WI38 (cell line): ENCODE measurements around the gene CIAPIN1.
A peak's percentile ranks its signal among the peaks of the same experiment; 100 is the strongest.

Experiments
- H3K4me3 ChIP-seq: 2 replicates; pipeline ENCODE4 v1.5.1; 2011; ENCODE audit warnings: low read depth, mild to moderate bottlenecking, control low read depth, low read length
- TF ChIP-seq, protein P1 (sequence below): IDR thresholded peaks from 2 replicates; pipeline ENCODE4 v1.5.1; 2012; ENCODE audit warnings: low read depth, mild to moderate bottlenecking, control low read depth, low read length

The CIAPIN1 gene

DNA sequence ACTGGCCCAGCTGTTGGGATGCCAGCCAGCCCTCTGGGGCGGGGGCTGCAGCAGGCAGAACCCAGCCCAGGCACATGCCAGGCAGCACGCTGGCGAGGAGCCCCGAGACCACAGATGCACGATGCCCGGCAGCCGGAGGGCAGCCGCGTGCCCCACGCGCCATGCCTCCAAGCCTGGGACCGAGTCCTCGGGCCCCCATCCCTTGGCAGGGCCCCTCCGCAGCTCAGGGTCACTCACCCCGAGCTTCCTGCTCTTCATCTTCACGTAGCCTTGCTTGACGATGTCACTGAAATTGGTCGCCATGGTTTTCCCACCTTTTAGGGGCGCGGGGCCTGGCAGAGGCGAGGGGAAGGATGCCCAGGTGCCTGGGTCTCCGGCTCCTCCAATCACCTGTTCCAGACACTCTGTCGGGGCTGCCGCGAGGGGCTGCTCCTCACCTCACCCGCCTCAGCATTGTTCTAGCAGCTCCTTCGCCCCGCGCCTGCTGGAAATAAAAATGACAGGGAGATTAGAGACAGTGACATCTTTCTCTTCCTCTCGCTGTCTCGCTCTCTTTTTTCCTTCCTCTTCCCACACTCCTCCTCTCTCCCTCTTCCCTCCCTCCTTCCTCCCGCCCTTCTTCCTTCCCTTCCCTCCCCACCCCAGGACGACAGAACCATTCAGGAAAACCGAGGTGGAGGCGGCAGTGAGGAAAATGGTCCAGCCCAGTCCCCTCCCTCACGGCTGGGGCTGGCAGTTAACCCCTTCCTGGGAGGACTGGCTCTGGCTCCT lies 32.2 kb upstream of the CIAPIN1 start:
- TF ChIP-seq, protein P1, sequence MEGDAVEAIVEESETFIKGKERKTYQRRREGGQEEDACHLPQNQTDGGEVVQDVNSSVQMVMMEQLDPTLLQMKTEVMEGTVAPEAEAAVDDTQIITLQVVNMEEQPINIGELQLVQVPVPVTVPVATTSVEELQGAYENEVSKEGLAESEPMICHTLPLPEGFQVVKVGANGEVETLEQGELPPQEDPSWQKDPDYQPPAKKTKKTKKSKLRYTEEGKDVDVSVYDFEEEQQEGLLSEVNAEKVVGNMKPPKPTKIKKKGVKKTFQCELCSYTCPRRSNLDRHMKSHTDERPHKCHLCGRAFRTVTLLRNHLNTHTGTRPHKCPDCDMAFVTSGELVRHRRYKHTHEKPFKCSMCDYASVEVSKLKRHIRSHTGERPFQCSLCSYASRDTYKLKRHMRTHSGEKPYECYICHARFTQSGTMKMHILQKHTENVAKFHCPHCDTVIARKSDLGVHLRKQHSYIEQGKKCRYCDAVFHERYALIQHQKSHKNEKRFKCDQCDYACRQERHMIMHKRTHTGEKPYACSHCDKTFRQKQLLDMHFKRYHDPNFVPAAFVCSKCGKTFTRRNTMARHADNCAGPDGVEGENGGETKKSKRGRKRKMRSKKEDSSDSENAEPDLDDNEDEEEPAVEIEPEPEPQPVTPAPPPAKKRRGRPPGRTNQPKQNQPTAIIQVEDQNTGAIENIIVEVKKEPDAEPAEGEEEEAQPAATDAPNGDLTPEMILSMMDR, result no peak
- peak overlapping the region; percentile 62 for H3K4me3 ChIP-seq

DNA sequence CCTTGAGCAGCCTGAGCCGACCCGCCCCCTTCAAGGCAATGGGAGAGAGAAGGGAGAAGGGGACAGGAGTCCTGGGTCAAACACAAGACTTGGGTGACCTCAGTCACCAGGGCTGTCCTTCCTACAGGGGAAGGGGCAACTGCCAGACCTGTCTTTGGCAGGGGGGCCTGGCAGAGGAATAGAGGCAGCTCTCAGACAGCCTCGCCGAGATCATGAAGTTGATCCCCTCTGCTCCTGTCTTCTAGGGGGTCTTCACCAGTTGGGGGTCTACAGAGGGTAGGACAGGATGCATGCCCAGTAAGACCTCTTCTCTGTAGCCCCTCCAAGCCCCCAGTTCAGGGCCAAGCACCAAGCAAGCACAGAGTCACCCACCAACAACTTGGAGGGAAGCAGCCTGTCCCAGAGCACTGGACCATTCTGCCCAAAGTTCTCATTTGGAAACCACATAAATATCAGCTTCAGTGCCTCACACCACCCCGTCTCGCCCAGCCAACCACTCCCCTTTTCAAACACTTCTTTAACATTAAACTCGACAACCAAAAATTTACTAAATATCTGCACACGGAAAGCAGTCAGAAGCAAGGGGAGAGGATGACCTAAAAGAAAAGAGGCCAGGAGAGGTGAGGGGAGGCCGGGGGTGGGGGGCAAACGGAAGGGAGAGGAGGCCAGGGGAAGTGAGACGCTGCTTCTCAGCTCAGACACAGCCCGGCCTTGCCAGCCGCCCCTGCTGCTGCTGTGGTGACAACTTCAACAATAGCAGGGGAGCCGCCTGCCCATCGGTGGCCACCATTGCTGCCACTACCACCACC lies 31.4 kb upstream of the CIAPIN1 start:
- H3K4me3 ChIP-seq, result peak overlapping the region; percentile 62
- TF ChIP-seq, protein P1, result no peak

DNA sequence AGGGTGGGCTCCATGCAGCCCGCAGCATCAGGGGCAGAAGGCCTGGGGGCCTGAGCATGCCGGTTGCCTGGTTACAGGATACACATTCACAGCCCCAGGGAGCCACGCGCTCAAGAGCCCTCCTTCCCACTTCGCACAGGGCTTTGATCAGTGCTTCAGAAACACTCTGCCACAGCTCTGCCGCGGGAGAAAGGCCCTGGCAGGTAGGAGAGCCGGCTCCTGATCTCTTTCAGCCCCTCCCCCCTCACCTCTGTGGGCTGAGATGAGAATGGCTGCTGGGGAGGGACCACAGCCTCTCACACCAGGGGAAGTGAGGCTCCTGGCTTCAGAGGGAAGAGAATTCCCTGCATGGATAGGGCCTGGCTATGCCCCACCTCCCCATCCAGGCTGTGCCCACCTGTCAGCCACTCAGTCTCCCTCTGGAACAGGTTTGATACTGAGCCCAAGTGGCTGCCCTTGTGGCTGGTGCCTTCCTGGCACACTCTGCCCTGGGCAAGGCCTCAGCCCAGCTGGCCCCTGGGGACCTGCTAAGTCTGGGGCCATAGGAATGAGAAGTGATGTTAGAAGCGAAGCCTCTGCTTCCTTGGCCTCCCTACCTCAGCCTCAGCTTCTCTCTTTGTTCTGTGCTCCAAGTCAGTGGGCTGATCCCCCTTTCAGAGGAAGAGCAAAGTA lies 30.5 kb upstream of the CIAPIN1 start:
- TF ChIP-seq, protein P1, result no peak
- no peak overlapping the region for H3K4me3 ChIP-seq

DNA sequence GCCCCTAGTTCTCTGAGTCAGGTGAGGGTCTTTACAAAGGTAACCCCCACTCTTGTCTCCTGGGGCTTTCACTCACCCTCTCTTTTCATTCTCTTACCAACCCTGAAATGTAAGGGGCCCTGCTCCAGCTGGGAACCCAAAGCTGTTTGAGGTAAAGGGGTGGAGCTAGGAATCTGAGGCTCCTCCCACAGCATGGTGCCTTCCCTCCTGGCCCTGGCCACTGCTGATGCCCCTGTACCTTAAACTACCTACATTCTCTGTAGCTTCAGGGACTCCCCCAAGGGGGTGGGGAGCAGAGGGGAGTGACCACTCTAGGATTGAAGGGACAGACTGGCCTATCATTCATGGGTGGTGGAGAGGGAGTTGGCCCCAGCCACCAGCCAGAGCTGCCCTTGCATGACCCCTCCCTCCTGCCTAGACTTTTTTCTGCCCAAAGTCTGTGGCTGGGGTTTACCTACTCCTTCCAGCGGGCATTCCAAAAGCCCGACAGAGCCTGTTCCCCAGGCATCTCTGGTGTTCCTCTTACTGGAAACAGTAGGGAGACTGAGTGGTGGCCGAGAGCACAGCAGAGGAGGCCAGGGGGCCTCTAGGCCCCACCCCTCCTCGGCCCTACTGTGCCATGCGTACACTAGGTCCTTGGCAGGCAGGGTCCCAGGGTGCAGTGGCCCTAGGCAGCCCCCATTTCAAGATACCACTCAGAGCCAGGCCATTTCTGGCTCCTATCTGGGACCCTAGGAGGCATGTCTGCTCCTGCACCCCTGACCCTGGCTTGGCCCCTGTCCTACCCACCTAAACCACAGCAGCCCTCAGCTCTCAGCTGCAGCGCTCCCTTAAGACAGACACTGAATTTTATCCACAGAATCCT lies 29.6 kb upstream of the CIAPIN1 start:
- no peak overlapping the region for H3K4me3 ChIP-seq
- TF ChIP-seq, protein P1, result no peak

DNA sequence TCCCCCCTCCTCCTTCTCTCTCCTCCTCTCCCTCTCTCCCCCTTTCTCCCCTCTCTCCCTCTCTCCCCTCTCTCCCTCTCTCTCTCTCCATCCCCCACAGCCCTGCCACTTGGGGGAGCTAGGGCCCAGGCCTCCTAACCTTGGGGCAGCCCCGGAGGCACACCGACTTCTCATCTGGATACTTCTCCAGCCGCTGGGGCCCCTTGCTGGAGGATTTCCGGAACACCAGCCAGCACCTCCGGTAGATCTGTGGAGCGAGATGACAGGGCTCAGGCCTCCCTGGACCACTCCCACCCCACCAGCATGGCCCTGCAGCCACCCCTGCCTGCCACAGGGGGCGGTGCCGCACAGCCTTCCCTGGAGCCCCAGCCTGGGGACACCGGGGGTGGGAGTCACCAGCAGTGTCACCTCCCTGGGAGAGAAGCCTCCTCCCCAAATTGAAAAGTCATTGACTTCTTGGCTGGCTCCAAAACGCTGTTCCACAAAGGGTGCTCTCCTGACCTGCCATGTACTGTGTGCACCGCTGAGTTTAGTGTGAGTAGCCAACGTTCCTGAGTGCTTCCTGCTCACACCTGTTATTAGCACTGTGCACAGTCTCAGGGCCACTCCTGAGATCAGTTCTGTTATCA lies 28.6 kb upstream of the CIAPIN1 start:
- TF ChIP-seq, protein P1, result peak; percentile 41
- H3K4me3 ChIP-seq, result no peak overlapping the region
